Spleen (tissue), 11 donors: Measurements from ENCODE around the gene KRT16. TPM values are rescaled to one million over a fixed set of nuclear protein-coding genes. Genes with fewer than 3 reads are reported as not detected.
"Not testable (repeated sequence)": the region's sequence is repeated elsewhere in the genome, so short reads cannot be mapped to it uniquely, and the experiment has no call there.

Experiments used
- DNase-seq: peaks from one replicate; pipeline ENCODE4 v3.0.0-alpha.2; 2020
- H3K27ac ChIP-seq, 8 donors: fragments of 200-600 bp; sonication (generic) in 7 of 8; 1 replicate in 4 of 8; 2 replicates in 4 of 8; pipeline versions ENCODE4 v1.5.0 to v1.8.0; 2016 to 2021; ENCODE audit warnings: inconsistent platforms in 4 of 8, mild to moderate bottlenecking in 4 of 8, moderate library complexity in 1 of 8
- H3K27me3 ChIP-seq, 7 donors: fragments of 200-600 bp; sonication (generic) in 6 of 7; replicated peaks in 1 of 7; 1 replicate in 4 of 7; 2 replicates in 3 of 7; pipeline versions ENCODE4 v1.5.0 to v1.8.0; 2016 to 2021; ENCODE audit warnings: inconsistent platforms in 3 of 7, mild to moderate bottlenecking in 1 of 7
- H3K36me3 ChIP-seq, 6 donors: fragments of 200-600 bp; sonication (generic) in 5 of 6; 1 replicate in 4 of 6; 2 replicates in 2 of 6; pipeline versions ENCODE4 v1.5.0 to v1.8.0; 2016 to 2021; ENCODE audit warnings: inconsistent platforms in 2 of 6
- H3K4me1 ChIP-seq, 6 donors: fragments of 200-600 bp; sonication (generic) in 5 of 6; 1 replicate in 3 of 6; 2 replicates in 3 of 6; pipeline versions ENCODE4 v1.5.0 to v1.8.0; 2016 to 2021; ENCODE audit warnings: inconsistent platforms in 3 of 6
- H3K4me3 ChIP-seq, 8 donors: fragments of 200-600 bp; sonication (generic) in 7 of 8; 1 replicate in 4 of 8; 2 replicates in 4 of 8; pipeline versions ENCODE4 v1.5.0 to v1.8.0; 2016 to 2021; ENCODE audit warnings: inconsistent platforms in 4 of 8, mild to moderate bottlenecking in 4 of 8, moderate library complexity in 2 of 8
- H3K9me3 ChIP-seq, 8 donors: fragments of 200-600 bp; sonication (generic) in 7 of 8; 1 replicate in 4 of 8; 2 replicates in 4 of 8; pipeline versions ENCODE4 v1.5.0 to v1.8.0; 2016 to 2021; ENCODE audit warnings: inconsistent platforms in 4 of 8
- POLR2A ChIP-seq, 3 donors: fragments of 450-650 bp; IDR thresholded peaks; one replicate each; pipeline ENCODE4 v1.5.1; 2017; ENCODE audit warnings: antibody characterized with exemption in 3 of 3, mild to moderate bottlenecking in 1 of 3
- POLR2AphosphoS5 ChIP-seq, 3 donors: sonication (generic); formaldehyde crosslinking; IDR thresholded peaks; one replicate each; pipeline ENCODE4 v1.5.1; 2017; ENCODE audit warnings: antibody characterized with exemption in 3 of 3
- WGBS, 5 donors: extraction: QIAGEN DNeasy Blood & Tissue Kit in 3 of 5; methylation state at CpG; one replicate each; pipeline versions ENCODE4 v1.1.5 to v1.1.7; 2013 to 2018; 5-methylcytosine and 5-hydroxymethylcytosine counted together
- intact Hi-C: fragments of 100-400 bp; cut with DNase I; formaldehyde crosslinking; loops from one replicate; pipeline ENCODE4 v1.15.0; 2023; ENCODE audit warnings: low total_unique reads
- polyA plus RNA-seq, 3 donors: library from polyadenylated mRNA; stranded (reverse); fragments of 200-250 nt; gene quantifications; one replicate each; pipeline ENCODE4 v1.2.1, GENCODE V29; 2013
- total RNA-seq, 7 donors: library from RNA; depleted of rRNA in 3 of 7; stranded (reverse); fragments of >200 nt in 3 of 7; fragmentation: NEBNext Ultra II Directional in 4 of 7; extraction: Animal tissue kit (Norgen Biotek cat#: 25700) in 4 of 7; gene quantifications; one replicate each; pipeline versions ENCODE4 v1.1.0 to v1.2.1, GENCODE V29; 2016 to 2021
- TF ChIP-seq, protein P1 (sequence below), 11 experiments: fragments of 200-600 bp in 7 of 11; fragments of 450-650 bp in 4 of 11; sonication (generic) in 4 of 11; IDR thresholded peaks in 8 of 11; conservative IDR thresholded peaks in 3 of 11; 1 replicate in 7 of 11; 2 replicates in 4 of 11; pipeline versions ENCODE4 v1.4.0 to v1.8.0; 2016 to 2021; ENCODE audit warnings: antibody characterized with exemption in 11 of 11, inconsistent platforms in 4 of 11, mild to moderate bottlenecking in 1 of 11
- donor health status: healthy with polysubstance abuse.
- donor health status: DM: no; HTN: no; CAD: no; lungs with moderate emphysema.
- donor health status: DM: no; HTN: no; CAD: no.
- donor health status: Bipolar disorder and iron deficiency.
- donor health status: healthy.
- donor health status: DM: no; HTN: no; CAD: no.
- donor health status: DM: yes; HTN: yes; CAD: no.

The KRT16 gene
- total and polyA plus RNA-seq, 10 donors, result 0.07 to 0.19 TPM; not detected in 8

DNA sequence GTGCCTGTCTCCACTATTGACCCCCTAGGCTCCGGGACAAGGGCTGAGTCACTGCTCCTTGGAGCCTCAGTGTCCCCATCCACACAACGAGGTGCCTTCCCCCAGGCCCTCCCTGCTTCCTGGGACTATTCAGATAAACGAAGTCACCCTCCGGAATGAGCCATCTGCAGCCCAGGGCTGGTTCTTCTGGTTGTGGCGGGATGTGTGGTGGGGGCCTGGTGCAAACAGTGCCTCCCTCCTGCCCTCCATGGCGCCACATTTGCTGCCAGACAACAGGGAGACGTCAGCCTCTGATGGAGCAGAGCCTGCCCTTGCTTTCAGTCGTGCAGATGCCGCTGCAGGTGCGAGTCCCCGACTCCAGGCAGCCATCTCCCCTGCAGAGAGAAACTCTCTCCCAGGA lies 5.1 kb upstream of the KRT16 start:
- 68 to 81% (median 74%) methylated on average over 4 to 11 of the region's 11 CpGs for WGBS, 5 donors
- intact Hi-C loops, result no loop called here
- H3K36me3 ChIP-seq, result no peaks in the 10 kb centered on the region
- H3K4me3 ChIP-seq, result no peak overlapping the region
- H3K4me1 ChIP-seq, result no peaks in the 10 kb centered on the region
- no peak overlapping the region for H3K27ac ChIP-seq
- H3K27me3 ChIP-seq, result peaks cover 0 to 49% (median 0%) of the 10 kb centered on the region in 7 donors
- TF ChIP-seq, protein P1, sequence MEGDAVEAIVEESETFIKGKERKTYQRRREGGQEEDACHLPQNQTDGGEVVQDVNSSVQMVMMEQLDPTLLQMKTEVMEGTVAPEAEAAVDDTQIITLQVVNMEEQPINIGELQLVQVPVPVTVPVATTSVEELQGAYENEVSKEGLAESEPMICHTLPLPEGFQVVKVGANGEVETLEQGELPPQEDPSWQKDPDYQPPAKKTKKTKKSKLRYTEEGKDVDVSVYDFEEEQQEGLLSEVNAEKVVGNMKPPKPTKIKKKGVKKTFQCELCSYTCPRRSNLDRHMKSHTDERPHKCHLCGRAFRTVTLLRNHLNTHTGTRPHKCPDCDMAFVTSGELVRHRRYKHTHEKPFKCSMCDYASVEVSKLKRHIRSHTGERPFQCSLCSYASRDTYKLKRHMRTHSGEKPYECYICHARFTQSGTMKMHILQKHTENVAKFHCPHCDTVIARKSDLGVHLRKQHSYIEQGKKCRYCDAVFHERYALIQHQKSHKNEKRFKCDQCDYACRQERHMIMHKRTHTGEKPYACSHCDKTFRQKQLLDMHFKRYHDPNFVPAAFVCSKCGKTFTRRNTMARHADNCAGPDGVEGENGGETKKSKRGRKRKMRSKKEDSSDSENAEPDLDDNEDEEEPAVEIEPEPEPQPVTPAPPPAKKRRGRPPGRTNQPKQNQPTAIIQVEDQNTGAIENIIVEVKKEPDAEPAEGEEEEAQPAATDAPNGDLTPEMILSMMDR (IDR thresholded peaks at IDR 0.05 in 8 of 11, conservative IDR thresholded peaks at IDR 0.05 in 3 of 11), result no peak
- TF ChIP-seq POLR2A (IDR thresholded peaks at IDR 0.05) (no peak), POLR2AphosphoS5 (IDR thresholded peaks at IDR 0.05) (no peak)
- DNase-seq, result peak; percentile 42
- no peaks in the 10 kb centered on the region for H3K9me3 ChIP-seq

DNA sequence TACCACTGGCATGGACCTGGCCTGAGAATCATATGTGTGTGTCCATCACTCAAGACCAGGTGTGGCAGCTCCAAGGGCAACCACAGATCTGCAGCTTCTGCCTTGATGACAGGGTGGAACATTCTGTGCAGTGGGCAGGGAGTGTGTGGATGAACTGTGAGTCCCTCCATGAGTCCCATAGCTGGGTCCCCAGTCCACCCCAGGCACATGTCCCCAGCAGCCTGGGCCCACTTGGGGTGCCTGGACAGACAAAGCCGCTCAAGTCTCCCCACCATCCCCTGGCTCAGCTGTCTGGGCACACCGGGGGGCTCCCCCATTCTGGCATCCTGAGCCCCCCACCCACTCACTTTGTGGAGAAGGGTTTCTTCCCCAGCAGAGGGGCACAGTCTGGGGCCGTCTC lies 4.6 kb upstream of the KRT16 start:
- Histone ChIP-seq H3K27ac (no peak overlapping the region), H3K4me3 (no peak overlapping the region), H3K36me3 (no peaks in the 10 kb centered on the region), H3K4me1 (no peaks in the 10 kb centered on the region), H3K9me3 (no peaks in the 10 kb centered on the region), H3K27me3 (peaks cover 0 to 54% (median 0%) of the 10 kb centered on the region in 7 donors)
- DNase-seq, result peak; percentile 44
- intact Hi-C loops, result no loop called here
- 70 to 97% (median 81%) methylated on average over 2 to 3 of the region's 3 CpGs for WGBS, 5 donors
- TF ChIP-seq POLR2A (IDR thresholded peaks at IDR 0.05) (no peak), POLR2AphosphoS5 (IDR thresholded peaks at IDR 0.05) (no peak)
- TF ChIP-seq, protein P1 (IDR thresholded peaks at IDR 0.05 in 8 of 11, conservative IDR thresholded peaks at IDR 0.05 in 3 of 11), result no peak

DNA sequence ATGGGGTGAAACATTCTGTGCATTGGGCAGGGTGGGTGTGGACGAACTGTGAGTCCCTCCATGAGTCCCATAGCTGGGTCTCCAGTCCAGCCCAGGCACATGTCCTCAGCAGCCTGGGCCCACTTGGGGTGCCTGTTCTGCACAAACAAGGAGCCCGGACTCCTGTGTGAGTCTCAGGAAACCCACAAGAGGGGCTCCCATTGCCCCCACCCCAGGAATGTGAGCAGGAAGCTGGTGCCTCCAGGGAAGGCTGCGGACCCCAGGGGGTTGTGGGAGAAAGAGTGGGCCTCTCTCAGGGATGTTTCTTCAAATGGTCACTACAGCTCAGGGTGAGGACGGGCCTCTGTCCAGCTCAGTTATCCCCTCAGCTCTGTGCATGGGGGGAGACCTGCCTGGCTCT lies 3.9 kb upstream of the KRT16 start:
- 53 to 89% (median 67%) methylated on average over 3 to 4 of the region's 4 CpGs for WGBS, 5 donors
- peak; percentile 40 for DNase-seq
- H3K9me3 ChIP-seq, H3K27ac ChIP-seq, intact Hi-C loops, H3K4me3 ChIP-seq, H3K36me3 ChIP-seq, H3K4me1 ChIP-seq: not testable (repeated sequence)
- H3K27me3 ChIP-seq, result peaks cover 0 to 54% (median 0%) of the 10 kb centered on the region in 7 donors

DNA sequence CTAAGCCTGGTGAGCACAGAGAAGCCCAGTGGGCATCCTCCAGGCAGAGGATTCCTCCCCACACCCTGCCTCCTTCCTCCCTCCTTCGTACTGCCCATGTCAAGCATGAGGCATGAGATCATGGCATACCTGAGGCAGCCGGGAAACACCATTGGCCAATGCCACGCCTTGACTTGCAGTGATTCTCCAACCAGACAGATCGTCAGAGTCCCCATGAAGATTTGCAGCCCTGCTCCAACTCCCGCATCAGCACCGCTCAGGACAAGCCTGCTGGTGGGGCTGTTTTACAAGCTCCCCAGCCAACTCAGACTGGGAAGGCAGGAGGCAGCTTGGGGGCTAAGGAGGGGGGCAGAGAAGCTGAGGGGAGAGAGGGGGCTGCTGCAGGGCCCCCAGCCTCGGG lies 2.9 kb upstream of the KRT16 start:
- no peak overlapping the region for H3K27ac ChIP-seq
- no peaks in the 10 kb centered on the region for H3K36me3 ChIP-seq
- DNase-seq, result no peak
- H3K4me1 ChIP-seq, result no peaks in the 10 kb centered on the region
- WGBS, 5 donors, result 19 to 71% (median 52%) methylated on average over 1 to 7 of the region's 7 CpGs
- no peaks in the 10 kb centered on the region for H3K9me3 ChIP-seq
- TF ChIP-seq, protein P1 (IDR thresholded peaks at IDR 0.05 in 8 of 11, conservative IDR thresholded peaks at IDR 0.05 in 3 of 11), result no peak
- TF ChIP-seq POLR2AphosphoS5 (IDR thresholded peaks at IDR 0.05), result no peak
- TF ChIP-seq POLR2A (IDR thresholded peaks at IDR 0.05), result no peak
- H3K4me3 ChIP-seq, result no peak overlapping the region
- intact Hi-C loops, result no loop called here
- peaks cover 0 to 64% (median 0%) of the 10 kb centered on the region in 7 donors for H3K27me3 ChIP-seq

DNA sequence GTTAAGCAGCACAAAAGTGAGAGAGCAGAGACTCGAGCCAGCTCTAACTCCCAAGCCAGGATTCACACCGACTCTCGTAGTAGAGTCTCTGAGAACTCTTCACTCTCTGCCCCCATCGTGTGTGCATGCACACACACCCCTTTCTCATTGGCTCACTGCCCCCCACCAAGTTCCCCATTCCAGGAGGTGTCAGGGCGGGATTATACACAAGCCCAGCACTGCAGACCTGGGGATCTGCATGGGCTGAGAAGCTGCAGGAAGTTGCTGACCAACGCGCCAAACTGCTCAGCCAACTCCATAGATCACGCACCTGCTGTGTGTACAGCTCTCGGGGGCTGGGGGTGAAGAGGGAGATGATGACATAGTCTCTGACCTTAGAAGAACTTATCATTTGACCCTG lies 2.2 kb upstream of the KRT16 start:
- H3K27me3 ChIP-seq, result peaks cover 0 to 71% (median 0%) of the 10 kb centered on the region in 7 donors
- H3K27ac ChIP-seq, H3K4me1 ChIP-seq, H3K4me3 ChIP-seq, H3K36me3 ChIP-seq, H3K9me3 ChIP-seq, intact Hi-C loops: not testable (repeated sequence)
- DNase-seq, result peak; percentile 30
- WGBS, 5 donors, result 36 to 49% (median 42%) methylated on average over 9 of the region's 9 CpGs
